Measurements from ENCODE around the gene TMEM69.
"Not testable (repeated sequence)": the region's sequence is repeated elsewhere in the genome, so short reads cannot be mapped to it uniquely, and the experiment has no call there.

TMEM69 gene

GRCh38 chr1:45677751-45678245 lies 10.2 kb upstream of the TMEM69 start:
- DNase-seq (ENCODE audit: low spot score) = no peak

- DNase-seq (ENCODE audit: low spot score) = no peak
Measured at GRCh38 chr1:45678489-45678888, 9.5 kb upstream of the TMEM69 start.

DNA sequence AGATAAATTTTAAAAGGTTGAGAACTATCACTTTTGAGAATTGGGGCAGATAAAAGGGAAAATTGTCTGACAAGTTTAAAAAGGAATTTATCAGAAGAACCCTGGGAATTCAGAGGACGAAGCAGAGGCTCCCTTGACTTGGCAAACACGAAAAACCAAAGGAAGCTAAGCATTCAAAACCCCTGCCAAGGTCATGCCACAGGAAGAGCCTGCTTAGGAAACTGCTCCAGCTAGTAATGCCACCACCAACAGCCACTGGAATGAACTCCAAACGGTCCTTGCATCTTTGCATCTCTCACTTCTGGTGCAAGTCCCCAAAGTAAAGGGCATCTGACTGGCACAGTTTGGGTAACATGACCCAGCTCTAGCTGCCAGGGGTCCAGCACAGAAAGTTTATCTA lies 8.9 kb upstream of the TMEM69 start:
- DNase-seq (ENCODE audit: low spot score) = no peak

DNA sequence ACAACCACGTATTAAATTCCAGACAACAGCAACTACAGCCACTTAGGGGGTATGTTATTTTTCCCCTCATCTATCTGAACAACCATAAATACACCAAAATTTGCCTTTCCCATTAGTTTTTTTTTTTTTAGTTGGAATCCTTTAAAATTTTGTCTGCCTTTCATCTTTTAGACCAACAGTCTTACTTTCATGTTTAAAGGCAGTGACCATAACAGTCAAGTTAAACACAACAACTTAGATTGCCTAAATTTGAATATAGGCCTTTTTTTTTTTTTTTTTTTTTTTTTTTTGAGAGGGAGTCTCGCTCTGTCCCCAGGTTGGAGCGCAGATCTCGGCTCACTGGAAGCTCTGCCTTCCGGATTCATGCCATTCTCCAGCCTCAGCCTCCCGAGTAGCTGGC lies 5.0 kb upstream of the TMEM69 start:
- no peak for DNase-seq (ENCODE audit: low spot score)

GRCh38 chr1:45684402-45684801 lies 3.6 kb upstream of the TMEM69 start:
- DNase-seq (ENCODE audit: low spot score) = no peak

- no peak for DNase-seq (ENCODE audit: low spot score)
Measured at GRCh38 chr1:45685308-45686014, 2.5 kb upstream of the TMEM69 start.

DNA sequence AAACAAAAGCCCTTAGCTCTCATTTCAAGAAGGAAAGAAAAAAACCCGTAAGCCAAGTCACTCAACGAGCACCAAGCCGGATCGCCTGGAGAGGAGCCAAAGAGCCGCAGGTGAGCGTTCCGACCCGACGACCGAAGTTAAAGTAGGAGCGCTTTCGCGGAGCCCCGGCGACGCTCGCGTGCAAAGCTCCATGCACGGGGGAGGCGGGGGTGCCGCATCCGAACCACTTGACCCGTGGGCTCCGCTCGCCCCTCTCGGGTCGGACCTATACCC lies 2.0 kb upstream of the TMEM69 start:
- DNase-seq (ENCODE audit: low spot score) = peak; percentile 13

- peak; percentile 99 for DNase-seq (ENCODE audit: low spot score)
Measured at GRCh38 chr1:45686288-45687013, 1.5 kb upstream of the TMEM69 start, which contains the start of gene GPBP1L1. Gene GPBP1L1 (minus strand): TSS chr1:45686533. CDS start chr1:45659087, 27,446 bp downstream.

- peak; percentile 94 for DNase-seq (ENCODE audit: low spot score)
Measured at GRCh38 chr1:45687014-45687753, 797 bp upstream of the TMEM69 start.

DNA sequence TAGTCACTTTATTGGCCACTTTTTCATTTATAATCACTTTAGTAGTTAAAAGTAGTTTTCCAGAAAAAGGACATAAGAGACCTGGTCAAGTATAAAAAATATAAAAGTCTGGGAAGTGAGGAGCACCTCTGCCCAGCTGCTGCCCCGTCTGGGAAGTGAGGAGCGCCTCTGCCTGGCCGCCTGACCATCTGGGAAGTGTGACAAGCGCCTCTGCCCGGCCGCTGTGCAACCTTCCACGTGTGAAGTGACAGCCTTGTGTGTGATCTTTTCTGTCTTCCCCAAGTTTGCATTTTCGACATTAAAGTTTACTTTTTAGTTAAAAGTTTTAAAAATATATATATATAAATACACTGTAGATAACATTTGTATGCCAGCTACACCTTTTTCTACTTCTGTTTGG lies 5.8 kb downstream of the TMEM69 start:
- DNase-seq (ENCODE audit: low spot score) = not testable (repeated sequence)

GRCh38 chr1:45694823-45695222 lies 6.8 kb downstream of the TMEM69 start:
- no peak for DNase-seq (ENCODE audit: low spot score)

DNA sequence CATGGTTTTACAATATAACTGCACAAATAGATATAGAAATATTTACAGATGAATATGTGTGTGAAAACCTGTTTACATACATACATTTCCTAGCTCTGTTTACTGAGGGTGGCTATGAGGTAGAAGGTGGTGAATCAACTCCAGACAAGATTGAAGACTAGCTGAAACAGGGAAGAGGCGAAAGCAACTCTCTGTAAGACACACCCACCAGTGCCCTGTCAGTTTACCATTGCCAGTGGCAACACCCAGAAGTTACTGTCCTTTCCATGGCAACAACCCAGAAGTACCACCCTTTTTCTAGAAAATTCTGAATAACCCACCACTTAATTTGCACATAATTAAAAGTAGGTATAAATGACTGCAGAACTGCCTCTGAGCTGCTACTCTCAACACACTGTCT lies 16.7 kb downstream of the TMEM69 start:
- no peak for DNase-seq (ENCODE audit: low spot score)

DNA sequence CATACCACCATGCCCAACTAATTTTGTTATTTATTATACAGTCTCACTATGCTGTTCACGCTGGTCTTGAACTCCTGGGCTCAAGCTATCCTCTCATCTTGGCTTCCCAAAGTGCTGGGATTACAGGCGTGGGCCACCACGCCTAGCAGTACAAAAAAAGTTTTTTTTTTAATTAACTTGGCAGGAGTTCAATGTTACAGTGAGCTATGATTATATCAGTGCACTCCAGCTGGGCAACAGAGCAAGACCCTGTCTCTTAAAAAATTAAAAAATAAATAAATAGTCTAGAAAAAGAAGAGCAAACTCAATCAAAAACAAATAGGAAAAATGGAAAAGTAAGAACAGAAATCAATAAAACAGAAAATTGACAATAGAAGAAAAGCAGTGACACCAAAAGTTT lies 25.7 kb downstream of the TMEM69 start:
- DNase-seq (ENCODE audit: low spot score) = no peak

DNA sequence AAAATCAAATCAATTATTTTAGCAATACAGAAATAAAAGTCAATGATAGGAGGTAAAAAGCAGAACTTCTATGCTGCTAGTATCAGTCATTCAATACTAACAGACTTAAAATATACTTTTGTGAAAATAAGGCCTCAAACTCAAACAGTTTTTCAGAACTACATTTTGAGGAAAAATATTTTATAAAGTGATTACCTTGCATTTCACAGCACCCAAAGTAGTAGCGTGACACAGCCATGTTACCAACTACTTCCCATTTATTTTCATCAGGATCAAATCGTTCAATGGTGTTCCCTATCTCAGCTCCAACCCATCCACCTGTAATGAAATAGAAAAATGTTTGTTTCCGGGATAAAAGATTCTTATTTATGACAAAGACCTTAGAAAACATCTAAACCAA lies 28.7 kb downstream of the TMEM69 start:
- DNase-seq (ENCODE audit: low spot score) = no peak

DNA sequence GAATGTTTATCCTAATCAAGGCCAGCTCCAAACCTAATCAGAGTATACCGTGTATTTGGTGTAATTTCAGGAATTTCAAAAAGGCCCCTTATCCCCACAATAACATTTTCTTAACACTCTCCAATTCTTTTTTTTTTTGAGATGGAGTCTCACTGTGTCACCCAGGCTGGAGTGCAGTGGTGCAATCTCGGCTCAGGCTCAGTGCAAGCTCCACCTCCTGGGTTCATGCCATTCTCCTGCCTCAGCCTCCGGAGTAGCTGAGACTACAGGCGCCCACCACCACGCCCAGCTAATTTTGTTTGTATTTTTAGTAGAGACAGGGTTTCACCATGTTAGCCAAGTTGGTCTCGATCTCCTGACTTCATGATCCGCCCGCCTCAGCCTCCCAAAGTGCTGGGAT lies 29.4 kb downstream of the TMEM69 start:
- not testable (repeated sequence) for DNase-seq (ENCODE audit: low spot score)

GRCh38 chr1:45718289-45718688 lies 30.3 kb downstream of the TMEM69 start:
- DNase-seq (ENCODE audit: low spot score) = no peak

- peak; percentile 34 for DNase-seq (ENCODE audit: low spot score)
Measured at GRCh38 chr1:45721207-45721606, 33.2 kb downstream of the TMEM69 start.

DNA sequence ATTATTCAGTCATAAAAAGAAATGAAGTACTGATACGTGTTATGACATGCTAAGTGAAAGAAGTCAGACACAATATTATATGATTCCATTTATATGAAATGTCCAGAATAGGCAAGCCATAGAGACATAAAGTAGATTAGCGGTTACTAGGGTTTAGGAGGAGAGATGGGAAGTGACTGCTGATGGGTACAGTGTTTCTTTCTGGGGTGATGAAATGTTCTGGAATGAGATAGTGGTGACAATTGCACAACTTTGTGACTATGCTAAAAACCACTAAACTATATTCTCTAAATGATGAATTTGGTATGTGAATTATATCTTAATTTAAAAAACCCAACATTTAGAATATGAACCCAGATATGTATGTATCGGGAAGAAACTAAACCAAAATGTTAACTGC lies 34.8 kb downstream of the TMEM69 start:
- peak; percentile 10 for DNase-seq (ENCODE audit: low spot score)

GRCh38 chr1:45723248-45723930 lies 35.4 kb downstream of the TMEM69 start:
- no peak for DNase-seq (ENCODE audit: low spot score)

- not testable (repeated sequence) for DNase-seq (ENCODE audit: low spot score)
Measured at GRCh38 chr1:45726007-45726406, 38.0 kb downstream of the TMEM69 start.

GRCh38 chr1:45730075-45730779 lies 42.2 kb downstream of the TMEM69 start:
- DNase-seq (ENCODE audit: low spot score) = no peak
